H1 (cell line): ENCODE results near the gene SERHL2. TPM values are rescaled to one million over a fixed set of nuclear protein-coding genes. Genes with fewer than 3 reads are reported as not detected.
"Not testable (repeated sequence)": the region's sequence is repeated elsewhere in the genome, so short reads cannot be mapped to it uniquely, and the experiment has no call there.

ENCODE experiments used
- CTCF ChIA-PET: fragments of 300-600 bp; sonication (Branson Sonifier 250); formaldehyde crosslinking; loops from one replicate; lab custom pipeline; 2021; ENCODE audit not compliant: partially characterized antibody; lab: Charles Lee
- POLR2A ChIA-PET: fragments of 300-600 bp; sonication (Branson Sonifier 250); formaldehyde crosslinking; loops from one replicate; lab custom pipeline; 2021; ENCODE audit warnings: inconsistent platforms; ENCODE audit not compliant: partially characterized antibody; lab: Charles Lee
- DNase-seq, 2 experiments: peaks; one replicate each; pipeline versions ENCODE4 v3.0.0 to v3.0.0-alpha.2; 2010 to 2022; ENCODE audit warnings: low spot score in 2 of 2, low read depth in 1 of 2, mixed read lengths in 1 of 2
- FAIRE-seq: peaks from 2 replicates; lab custom pipeline; 2011; peaks lifted over from hg19 to GRCh38; lab: Jason Lieb, UNC
- H2AFZ ChIP-seq: 2 replicates; pipeline ENCODE4 v1.8.1; 2012; ENCODE audit warnings: low read length, inconsistent platforms
- H2AK5ac ChIP-seq: 2 replicates; pipeline ENCODE4 v1.6.1; 2013; ENCODE audit warnings: low read depth, low read length
- H2BK120ac ChIP-seq: replicated peaks from 2 replicates; pipeline ENCODE3; 2013; ENCODE audit warnings: low read depth, low read length, inconsistent platforms
- H2BK12ac ChIP-seq: 2 replicates; pipeline ENCODE4 v1.6.1; 2013; ENCODE audit warnings: low read depth, low read length
- H2BK15ac ChIP-seq: 2 replicates; pipeline ENCODE4 v1.6.1; 2013; ENCODE audit warnings: low read length
- H2BK20ac ChIP-seq: 2 replicates; pipeline ENCODE4 v1.6.1; 2013; ENCODE audit warnings: low read length
- H2BK5ac ChIP-seq: 2 replicates; pipeline ENCODE4 v1.6.1; 2013; ENCODE audit warnings: low read depth, low read length
- H3K14ac ChIP-seq: 2 replicates; pipeline ENCODE4 v1.6.1; 2013; ENCODE audit warnings: inconsistent platforms; ENCODE audit not compliant: insufficient read length
- H3K18ac ChIP-seq: 2 replicates; pipeline ENCODE4 v1.6.1; 2013; ENCODE audit warnings: low read length; ENCODE audit errors: extremely low read depth
- H3K23ac ChIP-seq: 2 replicates; pipeline ENCODE4 v1.6.1; 2013; ENCODE audit warnings: inconsistent platforms; ENCODE audit not compliant: insufficient read length
- H3K23me2 ChIP-seq: 2 replicates; pipeline ENCODE4 v1.6.1; 2013; ENCODE audit warnings: low read depth, low read length
- H3K27ac ChIP-seq: 2 replicates; pipeline ENCODE4 v1.6.1; 2011; ENCODE audit warnings: low read depth, low read length, inconsistent platforms
- H3K27me3 ChIP-seq, 4 experiments: replicated peaks in 1 of 4; 1 replicate in 1 of 4; 2 replicates in 3 of 4; pipeline versions ENCODE4 v1.6.1 to v1.8.1; 2011 to 2013; ENCODE audit warnings: low read length in 3 of 4, mild to moderate bottlenecking in 3 of 4, inconsistent platforms in 2 of 4, mixed read lengths in 2 of 4, moderate library complexity in 1 of 4; ENCODE audit not compliant: control insufficient read depth in 3 of 4, insufficient read depth in 3 of 4; ENCODE audit errors: extremely low read depth in 1 of 4
- H3K36me3 ChIP-seq, 4 experiments: 2 replicates each; pipeline versions ENCODE4 v1.6.1 to v1.8.1; 2011 to 2013; ENCODE audit warnings: mild to moderate bottlenecking in 4 of 4, low read length in 3 of 4, moderate library complexity in 2 of 4, control low read depth in 1 of 4, inconsistent platforms in 1 of 4; ENCODE audit not compliant: insufficient read depth in 4 of 4, control insufficient read depth in 2 of 4
- H3K4ac ChIP-seq: replicated peaks from 2 replicates; pipeline ENCODE3; 2013; ENCODE audit warnings: low read length, low read depth, mixed read lengths, inconsistent platforms; ENCODE audit not compliant: insufficient read length
- H3K4me1 ChIP-seq, 4 experiments: replicated peaks in 1 of 4; 1 replicate in 1 of 4; 2 replicates in 3 of 4; pipeline versions ENCODE4 v1.6.1 to v1.8.1; 2011 to 2013; ENCODE audit warnings: low read length in 3 of 4, inconsistent platforms in 2 of 4, mixed read lengths in 1 of 4; ENCODE audit not compliant: insufficient read depth in 4 of 4, control insufficient read depth in 3 of 4
- H3K4me2 ChIP-seq, 2 experiments: 2 replicates each; pipeline versions ENCODE4 v1.6.1 to v1.8.1; 2011 to 2013; ENCODE audit warnings: low read depth in 2 of 2, low read length in 2 of 2, control low read depth in 1 of 2, inconsistent platforms in 1 of 2, mild to moderate bottlenecking in 1 of 2; ENCODE audit not compliant: insufficient read depth in 1 of 2
- H3K4me3 ChIP-seq, 4 experiments: fragments of 200-600, 300-600 bp in 1 of 4; sonication (generic), shearing (Covaris generic), sonication (Bioruptor Twin) in 1 of 4; 2 replicates each; pipeline versions ENCODE4 v1.5.1 to v1.8.1; 2011 to 2016; ENCODE audit warnings: low read length in 4 of 4, low read depth in 3 of 4, control low read depth in 2 of 4, inconsistent platforms in 2 of 4, mild to moderate bottlenecking in 2 of 4, mixed read lengths in 1 of 4, moderate library complexity in 1 of 4; ENCODE audit not compliant: insufficient read depth in 2 of 4; ENCODE audit errors: extremely low read depth in 1 of 4
- H3K56ac ChIP-seq: replicated peaks from 2 replicates; pipeline ENCODE3; 2013; ENCODE audit warnings: low read depth, mild to moderate bottlenecking, mixed read lengths, low read length, inconsistent platforms; ENCODE audit not compliant: insufficient read length
- H3K79me1 ChIP-seq: 2 replicates; pipeline ENCODE4 v1.6.1; 2013; ENCODE audit warnings: low read depth, low read length, control low read depth
- H3K79me2 ChIP-seq, 2 experiments: 2 replicates each; pipeline versions ENCODE4 v1.6.1 to v1.8.1; 2012 to 2013; ENCODE audit warnings: low read length in 2 of 2, mild to moderate bottlenecking in 2 of 2, inconsistent platforms in 1 of 2; ENCODE audit not compliant: insufficient read depth in 2 of 2, control insufficient read depth in 1 of 2
- H3K9ac ChIP-seq, 4 experiments: replicated peaks in 1 of 4; 1 replicate in 1 of 4; 2 replicates in 3 of 4; pipeline versions ENCODE4 v1.6.1 to v1.8.1; 2011 to 2013; ENCODE audit warnings: low read depth in 3 of 4, low read length in 3 of 4, control low read depth in 2 of 4, mild to moderate bottlenecking in 2 of 4, moderate library complexity in 2 of 4, inconsistent platforms in 1 of 4; ENCODE audit errors: extremely low read depth in 1 of 4
- H3K9me3 ChIP-seq, 2 experiments: 2 replicates each; pipeline versions ENCODE4 v1.6.1 to v1.8.1; 2012 to 2013; ENCODE audit warnings: mild to moderate bottlenecking in 2 of 2, moderate library complexity in 2 of 2, control low read depth in 1 of 2, inconsistent platforms in 1 of 2, low read depth in 1 of 2, low read length in 1 of 2, mixed read lengths in 1 of 2; ENCODE audit not compliant: insufficient read depth in 2 of 2
- H4K20me1 ChIP-seq, 2 experiments: replicated peaks in 1 of 2; 2 replicates each; pipeline versions ENCODE3 to v1.8.1; 2011 to 2013; ENCODE audit warnings: inconsistent platforms in 2 of 2, low read length in 2 of 2, mild to moderate bottlenecking in 1 of 2; ENCODE audit not compliant: insufficient read depth in 2 of 2, control insufficient read depth in 1 of 2
- H4K5ac ChIP-seq: 2 replicates; pipeline ENCODE4 v1.6.1; 2013; ENCODE audit warnings: low read length, low read depth, mixed read lengths, inconsistent platforms; ENCODE audit not compliant: insufficient read length
- H4K8ac ChIP-seq: 2 replicates; pipeline ENCODE4 v1.8.0; 2013; ENCODE audit warnings: mild to moderate bottlenecking, moderate library complexity, low read length, inconsistent platforms; ENCODE audit not compliant: insufficient read depth; ENCODE audit errors: extremely low read depth
- H4K91ac ChIP-seq: replicated peaks from 2 replicates; pipeline ENCODE3; 2013; ENCODE audit warnings: low read length, mixed read lengths, inconsistent platforms; ENCODE audit not compliant: insufficient read length
- WGBS, 2 experiments: shearing (Covaris generic) in 1 of 2; methylation state at CpG; one replicate each; pipeline versions ENCODE4 v1.1.6 to v1.1.7; 2013 to 2015; ENCODE audit warnings: low lambda C conversion rate in 2 of 2, mixed read lengths in 2 of 2, inconsistent platforms in 1 of 2, low coverage in 1 of 2, missing lambda C conversion rate in 1 of 2; ENCODE audit not compliant: insufficient replicate concordance in 2 of 2, insufficient coverage in 1 of 2, insufficient read length in 1 of 2; ENCODE audit errors: extremely low coverage in 1 of 2, missing lambda C conversion rate in 1 of 2; 5-methylcytosine and 5-hydroxymethylcytosine counted together
- polyA plus RNA-seq, 7 experiments: library from polyadenylated mRNA; depleted of rRNA in 3 of 7; stranded (reverse) in 5 of 7; unstranded in 2 of 7; fragments of >200 nt in 5 of 7; fragments of 200-250 nt in 2 of 7; gene quantifications; 1 replicate in 5 of 7; 2 replicates in 1 of 7; 4 replicates in 1 of 7; pipeline versions ENCODE4 v1.2.1 to v1.2.3, GENCODE V29; 2011 to 2013; ENCODE audit warnings: missing spikeins in 2 of 7, mixed read lengths in 2 of 7
- total RNA-seq: library from RNA; stranded (reverse); fragmentation: NEBNext Ultra II Directional; extraction: Animal tissue kit (Norgen Biotek cat#: 25700); gene quantifications from 2 replicates; pipeline ENCODE4 v1.2.1, GENCODE V29; 2021

Gene SERHL2
- total and polyA plus RNA-seq, 2 of the 8 experiments (the other 6 are each of a cell fraction or from before 2014, with no cell fraction given) = 0.91 TPM; not detected in 1

GRCh38 chr22:42607641-42608040 lies 53.9 kb downstream of the SERHL2 start:
- FAIRE-seq = not testable (repeated sequence)

More at GRCh38 chr22:42607641-42608040, 53.9 kb downstream of the SERHL2 start:
- DNase-seq, H4K5ac ChIP-seq, H3K9me3 ChIP-seq, H3K4me1 ChIP-seq, H2BK5ac ChIP-seq, H3K4me2 ChIP-seq, H4K8ac ChIP-seq, H3K23ac ChIP-seq, H2BK12ac ChIP-seq, H3K56ac ChIP-seq, H3K18ac ChIP-seq, H3K23me2 ChIP-seq, H2BK20ac ChIP-seq, H3K9ac ChIP-seq, H4K91ac ChIP-seq, H3K14ac ChIP-seq, H2AFZ ChIP-seq, H2BK120ac ChIP-seq, H3K27ac ChIP-seq, H3K4ac ChIP-seq, H2AK5ac ChIP-seq, H2BK15ac ChIP-seq, H3K4me3 ChIP-seq, H3K27me3 ChIP-seq: not testable (repeated sequence)
- 88% methylated on average over 10 of the region's 31 CpGs; no CpG with 5 or more reads in 1 of the 2 experiments for WGBS, 2 experiments
- Histone ChIP-seq H4K20me1 (peaks cover 21 to 33% of the 10 kb centered on the region in 2 experiments), H3K36me3 (peaks cover 5 to 22% (median 14%) of the 10 kb centered on the region in 4 experiments), H3K79me1 (peaks cover 21% of the 10 kb centered on the region), H3K79me2 (peaks cover 39 to 90% of the 10 kb centered on the region in 2 experiments)
- CTCF ChIA-PET = interaction anchor here (0.6 to 1.5 kb wide), 2 partner anchors 81 to 213 kb away, joined by 3 read pairs; no protein-coding TSS in a partner anchor
- POLR2A ChIA-PET = interaction anchor here (1.4 to 28.3 kb wide), 3 partner anchors 3 to 14 kb away, joined by 3 to 399 read pairs (median 399); partner anchors contain the start of gene POLDIP3
